ENCODE measurements around the gene KRT34. TPM values are rescaled to one million over a fixed set of nuclear protein-coding genes. Genes with fewer than 3 reads are reported as not detected.
"Not testable (repeated sequence)": the region's sequence is repeated elsewhere in the genome, so short reads cannot be mapped to it uniquely, and the experiment has no call there.

The KRT34 gene
- total RNA-seq, 1 experiment from 2014 or later: not detected

GRCh38 chr17:41382394-41382793 is 288 bp upstream of the KRT34 start:
- H3K27ac ChIP-seq (ENCODE audit: low read depth, low read length): no peak overlapping the region
- DNase-seq (ENCODE audit: low read depth, low spot score) (no peak), ATAC-seq (no peak)
- H3K36me3 ChIP-seq (ENCODE audit: control insufficient read depth in 1 of 2, insufficient read depth in 2 of 2, low read length in 2 of 2): no peaks in the 10 kb centered on the region
- CTCF ChIA-PET: no interaction called here
- H3K4me3 ChIP-seq (replicated peaks in 1 of 2; ENCODE audit: low read depth in 1 of 2, low read length in 2 of 2): no peak overlapping the region
- BruUV-seq (replicated peaks): no TSS peak
- H3K79me2 ChIP-seq (ENCODE audit: insufficient read depth, low read length): no peaks in the 10 kb centered on the region
- peaks cover 4 to 5% of the 10 kb centered on the region in 2 experiments; a peak in 2 of 4 replicates for H3K9me3 ChIP-seq (ENCODE audit: control insufficient read depth in 1 of 2, insufficient read depth in 1 of 2, low read depth in 1 of 2, low read length in 2 of 2)
- H3K9me2 ChIP-seq (ENCODE audit: insufficient read depth): no peaks in the 10 kb centered on the region
- intact Hi-C loops (cut with micrococcal nuclease): no loop called here
- H3K4me1 ChIP-seq (ENCODE audit: control insufficient read depth in 1 of 2, insufficient read depth in 2 of 2, low read length in 2 of 2): peaks cover 0 to 14% of the 10 kb centered on the region in 2 experiments; a peak in 2 of 4 replicates
- H2AFZ ChIP-seq (ENCODE audit: low read depth, low read length, poor library complexity, severe bottlenecking): no peak overlapping the region
- TF ChIP-seq SRF (IDR thresholded peaks at IDR 0.05; ENCODE audit: low read depth): no peak
- no peaks in the 10 kb centered on the region for H4K20me1 ChIP-seq (ENCODE audit: insufficient read depth)
- no peak overlapping the region for H3K9ac ChIP-seq (ENCODE audit: low read length)
- no peak overlapping the region for H3K4me2 ChIP-seq (ENCODE audit: low read length)
- RAD21 ChIA-PET (ENCODE audit: low non-redundant PET in 1 of 2, low total read pairs in 2 of 2, uncharacterized antibody in 2 of 2, unreplicated experiment in 2 of 2): no interaction called here
- H3K27me3 ChIP-seq (ENCODE audit: insufficient read depth, low read length): no peaks in the 10 kb centered on the region
- POLR2A ChIA-PET: no interaction called here

GRCh38 chr17:41380091-41380490 is 2.0 kb downstream of the KRT34 start:
- ATAC-seq: peak; percentile 20; the same call in 1 of the 2 replicates
- H3K36me3 ChIP-seq (ENCODE audit: control insufficient read depth in 1 of 2, insufficient read depth in 2 of 2, low read length in 2 of 2); BruUV-seq (replicated peaks); intact Hi-C loops (cut with micrococcal nuclease); CTCF ChIA-PET; H3K79me2 ChIP-seq (ENCODE audit: insufficient read depth, low read length); DNase-seq (ENCODE audit: low read depth, low spot score); H3K27me3 ChIP-seq (ENCODE audit: insufficient read depth, low read length); H4K20me1 ChIP-seq (ENCODE audit: insufficient read depth); H3K9ac ChIP-seq (ENCODE audit: low read length); H3K9me2 ChIP-seq (ENCODE audit: insufficient read depth); H3K4me3 ChIP-seq (replicated peaks in 1 of 2; ENCODE audit: low read depth in 1 of 2, low read length in 2 of 2); H3K9me3 ChIP-seq (ENCODE audit: control insufficient read depth in 1 of 2, insufficient read depth in 1 of 2, low read depth in 1 of 2, low read length in 2 of 2); RAD21 ChIA-PET (ENCODE audit: low non-redundant PET in 1 of 2, low total read pairs in 2 of 2, uncharacterized antibody in 2 of 2, unreplicated experiment in 2 of 2); POLR2A ChIA-PET; H3K27ac ChIP-seq (ENCODE audit: low read depth, low read length): not testable (repeated sequence)
- Histone ChIP-seq H3K4me1 (ENCODE audit: control insufficient read depth in 1 of 2, insufficient read depth in 2 of 2, low read length in 2 of 2) (peaks cover 0 to 14% of the 10 kb centered on the region in 2 experiments; a peak in 2 of 4 replicates), H3K4me2 (ENCODE audit: low read length) (peak overlapping the region; percentile 7; the same call in 1 of the 2 replicates), H2AFZ (ENCODE audit: low read depth, low read length, poor library complexity, severe bottlenecking) (peak overlapping the region; percentile 13)

GRCh38 chr17:41377546-41377945 is 4.6 kb downstream of the KRT34 start:
- no peaks in the 10 kb centered on the region for H3K9me2 ChIP-seq (ENCODE audit: insufficient read depth)
- no TSS peak for BruUV-seq (replicated peaks)
- H3K27me3 ChIP-seq (ENCODE audit: insufficient read depth, low read length): no peaks in the 10 kb centered on the region
- no peaks in the 10 kb centered on the region for H3K79me2 ChIP-seq (ENCODE audit: insufficient read depth, low read length)
- peaks cover 0 to 14% of the 10 kb centered on the region in 2 experiments; a peak in 2 of 4 replicates for H3K4me1 ChIP-seq (ENCODE audit: control insufficient read depth in 1 of 2, insufficient read depth in 2 of 2, low read length in 2 of 2)
- H3K27ac ChIP-seq (ENCODE audit: low read depth, low read length): no peak overlapping the region
- ChIA-PET POLR2A (no interaction called here), CTCF (no interaction called here), RAD21 (ENCODE audit: low non-redundant PET in 1 of 2, low total read pairs in 2 of 2, uncharacterized antibody in 2 of 2, unreplicated experiment in 2 of 2) (no interaction called here)
- H3K4me2 ChIP-seq (ENCODE audit: low read length): no peak overlapping the region
- no peak overlapping the region for H2AFZ ChIP-seq (ENCODE audit: low read depth, low read length, poor library complexity, severe bottlenecking)
- H3K9ac ChIP-seq (ENCODE audit: low read length): no peak overlapping the region
- no peaks in the 10 kb centered on the region; a peak in 2 of 4 replicates for H3K9me3 ChIP-seq (ENCODE audit: control insufficient read depth in 1 of 2, insufficient read depth in 1 of 2, low read depth in 1 of 2, low read length in 2 of 2)
- no peak overlapping the region for H3K4me3 ChIP-seq (replicated peaks in 1 of 2; ENCODE audit: low read depth in 1 of 2, low read length in 2 of 2)
- no peaks in the 10 kb centered on the region for H3K36me3 ChIP-seq (ENCODE audit: control insufficient read depth in 1 of 2, insufficient read depth in 2 of 2, low read length in 2 of 2)
- ATAC-seq (no peak), DNase-seq (ENCODE audit: low read depth, low spot score) (no peak)
- no peaks in the 10 kb centered on the region for H4K20me1 ChIP-seq (ENCODE audit: insufficient read depth)
- intact Hi-C loops (cut with micrococcal nuclease): no loop called here
- TF ChIP-seq EGR1 (IDR thresholded peaks at IDR 0.05; ENCODE audit: low read depth): no peak
- no peak for TF ChIP-seq REST (IDR thresholded peaks at IDR 0.05; ENCODE audit: low read depth)
- no peak for TF ChIP-seq FOSL1 (IDR thresholded peaks at IDR 0.05; ENCODE audit: low read depth)
- no peak for TF ChIP-seq ATF3 (IDR thresholded peaks at IDR 0.05)
- no peak for TF ChIP-seq ZNF274 (IDR thresholded peaks at IDR 0.05; ENCODE audit: low read depth, low read length)
- TF ChIP-seq SIN3A (IDR thresholded peaks at IDR 0.05; ENCODE audit: low read depth): no peak
- no peak for TF ChIP-seq ELF1 (IDR thresholded peaks at IDR 0.05; ENCODE audit: borderline replicate concordance, low read depth)
- TF ChIP-seq CEBPB (IDR thresholded peaks at IDR 0.05; ENCODE audit: low read depth): no peak
- no peak for TF ChIP-seq SRF (IDR thresholded peaks at IDR 0.05; ENCODE audit: low read depth)

Data from HCT116 (cell line).